HepG2 (cell line): ENCODE data around the gene ADORA2B. TPM values are rescaled to one million over a fixed set of nuclear protein-coding genes. Genes with fewer than 3 reads are reported as not detected.
A peak's percentile ranks its signal among the peaks of the same experiment; 100 is the strongest.

Experiments
- ATF7-NPFF ChIP-seq: sonication (generic); formaldehyde crosslinking; IDR thresholded peaks from 2 replicates; pipeline ENCODE4 v1.8.1; 2023; ENCODE audit warnings: mild to moderate bottlenecking, low read depth, missing genetic modification reagents, moderate library complexity
- ESRRA ChIP-seq: sonication (generic); formaldehyde crosslinking; IDR thresholded peaks from 2 replicates; pipeline ENCODE4 v1.5.1; 2020; ENCODE audit warnings: mild to moderate bottlenecking, low read depth, missing genetic modification reagents
- GLI4 ChIP-seq: sonication (generic); formaldehyde crosslinking; IDR thresholded peaks from 2 replicates; pipeline ENCODE4 v1.5.1; 2020; ENCODE audit warnings: missing genetic modification reagents, mild to moderate bottlenecking, moderate library complexity, borderline replicate concordance
- GTF2F1 ChIP-seq: fragments of 150-350 bp; IDR thresholded peaks from 2 replicates; pipeline ENCODE4 v1.6.1; 2014; ENCODE audit warnings: low read length
- NPAS2 ChIP-seq: sonication (generic); formaldehyde crosslinking; IDR thresholded peaks from 2 replicates; pipeline ENCODE4 v1.8.0; 2022; ENCODE audit warnings: mild to moderate bottlenecking, missing genetic modification reagents, borderline replicate concordance
- PCBP2 ChIP-seq: fragments of 200-400 bp; formaldehyde crosslinking; optimal IDR thresholded peaks from 2 replicates; pipeline ENCODE3; 2018; ENCODE audit warnings: low read length, low read depth; ENCODE audit not compliant: poor library complexity, severe bottlenecking
- POLR2A ChIP-seq, 2 experiments: IDR thresholded peaks; 2 replicates each; pipeline ENCODE4 v1.6.1; 2011; ENCODE audit warnings: low read depth in 2 of 2, low read length in 2 of 2, mild to moderate bottlenecking in 1 of 2, moderate library complexity in 1 of 2; ENCODE audit not compliant: insufficient read depth in 1 of 2
- PRDM10 ChIP-seq: sonication (generic); formaldehyde crosslinking; IDR thresholded peaks from 2 replicates; pipeline ENCODE4 v1.4.0; 2020; ENCODE audit warnings: low read depth, missing genetic modification reagents
- SOX6 ChIP-seq, 2 experiments: fragments of 450-650 bp in 1 of 2; sonication (generic) in 1 of 2; formaldehyde crosslinking in 1 of 2; IDR thresholded peaks; 2 replicates each; pipeline versions ENCODE4 v1.4.0 to v1.6.1; 2017 to 2020; ENCODE audit warnings: antibody characterized with exemption in 1 of 2, mild to moderate bottlenecking in 1 of 2, missing genetic modification reagents in 1 of 2
- ZFY ChIP-seq: sonication (generic); formaldehyde crosslinking; IDR thresholded peaks from 2 replicates; pipeline ENCODE4 v1.4.0; 2020; ENCODE audit warnings: missing genetic modification reagents
- ZNF513 ChIP-seq: sonication (generic); formaldehyde crosslinking; conservative IDR thresholded peaks from 2 replicates; pipeline ENCODE4 v1.5.0; 2020; ENCODE audit warnings: missing genetic modification reagents
- polyA plus RNA-seq, 8 experiments: library from polyadenylated mRNA; depleted of rRNA in 3 of 8; stranded (reverse) in 7 of 8; unstranded in 1 of 8; fragments of >200 nt; fragmentation: Illumina TruSeq in 4 of 8; extraction: Trizol in 4 of 8; gene quantifications; 2 replicates each; pipeline versions ENCODE4 v1.2.1 to v1.2.3, GENCODE V29; 2011 to 2016; ENCODE audit warnings: low read depth in 4 of 8, missing spikeins in 1 of 8, mixed read lengths in 1 of 8; ENCODE audit not compliant: insufficient read depth in 1 of 8
- total RNA-seq, 5 experiments: library from RNA; depleted of rRNA; stranded (reverse); fragments of >200 nt; fragmentation: Illumina TruSeq; extraction: Trizol; gene quantifications; 2 replicates each; pipeline ENCODE4 v1.2.3, GENCODE V29; 2016; ENCODE audit warnings: low read depth in 1 of 5
- TF ChIP-seq, protein P1 (sequence below): IDR thresholded peaks from 2 replicates; pipeline ENCODE4 v1.6.1; 2012; ENCODE audit warnings: low read depth, low read length, improper control_type of control experiment
- TF ChIP-seq, protein P2 (sequence below): sonication (generic); formaldehyde crosslinking; conservative IDR thresholded peaks from 2 replicates; pipeline ENCODE4 v1.4.0; 2020; ENCODE audit warnings: missing genetic modification reagents
- TF ChIP-seq, protein P3 (sequence below), 2 experiments: fragments of 450-650 bp in 1 of 2; sonication (generic) in 1 of 2; formaldehyde crosslinking; IDR thresholded peaks; 2 replicates each; pipeline versions ENCODE4 v1.5.0 to v1.8.0; 2020 to 2022; ENCODE audit warnings: mild to moderate bottlenecking in 1 of 2, missing genetic modification reagents in 1 of 2
- TF ChIP-seq, protein P4 (sequence below): sonication (generic); formaldehyde crosslinking; IDR thresholded peaks from 2 replicates; pipeline ENCODE4 v1.4.0; 2020; ENCODE audit warnings: missing genetic modification reagents

Gene ADORA2B
- total and polyA plus RNA-seq, 2 of the 13 experiments (the other 11 are each of a cell fraction or from before 2014, with no cell fraction given) = 10.4 to 20.0 TPM

GRCh38 chr17:15966879-15967248 lies 21.9 kb downstream of the ADORA2B start (continued):
- TF ChIP-seq, protein P1, sequence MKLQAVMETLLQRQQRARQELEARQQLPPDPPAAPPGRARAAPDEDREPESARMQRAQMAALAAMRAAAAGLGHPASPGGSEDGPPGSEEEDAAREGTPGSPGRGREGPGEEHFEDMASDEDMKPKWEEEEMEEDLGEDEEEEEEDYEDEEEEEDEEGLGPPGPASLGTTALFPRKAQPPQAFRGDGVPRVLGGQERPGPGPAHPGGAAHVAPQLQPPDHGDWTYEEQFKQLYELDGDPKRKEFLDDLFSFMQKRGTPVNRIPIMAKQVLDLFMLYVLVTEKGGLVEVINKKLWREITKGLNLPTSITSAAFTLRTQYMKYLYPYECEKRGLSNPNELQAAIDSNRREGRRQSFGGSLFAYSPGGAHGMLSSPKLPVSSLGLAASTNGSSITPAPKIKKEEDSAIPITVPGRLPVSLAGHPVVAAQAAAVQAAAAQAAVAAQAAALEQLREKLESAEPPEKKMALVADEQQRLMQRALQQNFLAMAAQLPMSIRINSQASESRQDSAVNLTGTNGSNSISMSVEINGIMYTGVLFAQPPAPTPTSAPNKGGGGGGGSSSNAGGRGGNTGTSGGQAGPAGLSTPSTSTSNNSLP = no peak
- TF ChIP-seq, protein P2, sequence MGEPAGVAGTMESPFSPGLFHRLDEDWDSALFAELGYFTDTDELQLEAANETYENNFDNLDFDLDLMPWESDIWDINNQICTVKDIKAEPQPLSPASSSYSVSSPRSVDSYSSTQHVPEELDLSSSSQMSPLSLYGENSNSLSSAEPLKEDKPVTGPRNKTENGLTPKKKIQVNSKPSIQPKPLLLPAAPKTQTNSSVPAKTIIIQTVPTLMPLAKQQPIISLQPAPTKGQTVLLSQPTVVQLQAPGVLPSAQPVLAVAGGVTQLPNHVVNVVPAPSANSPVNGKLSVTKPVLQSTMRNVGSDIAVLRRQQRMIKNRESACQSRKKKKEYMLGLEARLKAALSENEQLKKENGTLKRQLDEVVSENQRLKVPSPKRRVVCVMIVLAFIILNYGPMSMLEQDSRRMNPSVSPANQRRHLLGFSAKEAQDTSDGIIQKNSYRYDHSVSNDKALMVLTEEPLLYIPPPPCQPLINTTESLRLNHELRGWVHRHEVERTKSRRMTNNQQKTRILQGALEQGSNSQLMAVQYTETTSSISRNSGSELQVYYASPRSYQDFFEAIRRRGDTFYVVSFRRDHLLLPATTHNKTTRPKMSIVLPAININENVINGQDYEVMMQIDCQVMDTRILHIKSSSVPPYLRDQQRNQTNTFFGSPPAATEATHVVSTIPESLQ (CRISPR knock-in tag) = no peak
- TF ChIP-seq ATF7-NPFF (CRISPR knock-in tag) (no peak), NPAS2 (CRISPR knock-in tag) (no peak), GLI4 (CRISPR knock-in tag) (no peak), ZFY (no peak; the same call in 1 of the 2 replicates), GTF2F1 (no peak), SOX6 (IDR thresholded peaks at IDR 0.05) (no peak), SOX6 (CRISPR knock-in tag; IDR thresholded peaks at IDR 0.05) (no peak), ESRRA (CRISPR knock-in tag) (peak; percentile 32; the same call in 1 of the 2 replicates), POLR2A (IDR thresholded peaks at IDR 0.05; ENCODE audit: insufficient read depth in 1 of 2, low read depth in 2 of 2, low read length in 2 of 2) (no peak), PCBP2 (no peak), ZNF513 (CRISPR knock-in tag) (no peak), PRDM10 (CRISPR knock-in tag) (no peak)
- TF ChIP-seq, protein P3, sequence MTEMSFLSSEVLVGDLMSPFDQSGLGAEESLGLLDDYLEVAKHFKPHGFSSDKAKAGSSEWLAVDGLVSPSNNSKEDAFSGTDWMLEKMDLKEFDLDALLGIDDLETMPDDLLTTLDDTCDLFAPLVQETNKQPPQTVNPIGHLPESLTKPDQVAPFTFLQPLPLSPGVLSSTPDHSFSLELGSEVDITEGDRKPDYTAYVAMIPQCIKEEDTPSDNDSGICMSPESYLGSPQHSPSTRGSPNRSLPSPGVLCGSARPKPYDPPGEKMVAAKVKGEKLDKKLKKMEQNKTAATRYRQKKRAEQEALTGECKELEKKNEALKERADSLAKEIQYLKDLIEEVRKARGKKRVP (CRISPR knock-in tag; IDR thresholded peaks at IDR 0.05) = no peak
- TF ChIP-seq, protein P4, sequence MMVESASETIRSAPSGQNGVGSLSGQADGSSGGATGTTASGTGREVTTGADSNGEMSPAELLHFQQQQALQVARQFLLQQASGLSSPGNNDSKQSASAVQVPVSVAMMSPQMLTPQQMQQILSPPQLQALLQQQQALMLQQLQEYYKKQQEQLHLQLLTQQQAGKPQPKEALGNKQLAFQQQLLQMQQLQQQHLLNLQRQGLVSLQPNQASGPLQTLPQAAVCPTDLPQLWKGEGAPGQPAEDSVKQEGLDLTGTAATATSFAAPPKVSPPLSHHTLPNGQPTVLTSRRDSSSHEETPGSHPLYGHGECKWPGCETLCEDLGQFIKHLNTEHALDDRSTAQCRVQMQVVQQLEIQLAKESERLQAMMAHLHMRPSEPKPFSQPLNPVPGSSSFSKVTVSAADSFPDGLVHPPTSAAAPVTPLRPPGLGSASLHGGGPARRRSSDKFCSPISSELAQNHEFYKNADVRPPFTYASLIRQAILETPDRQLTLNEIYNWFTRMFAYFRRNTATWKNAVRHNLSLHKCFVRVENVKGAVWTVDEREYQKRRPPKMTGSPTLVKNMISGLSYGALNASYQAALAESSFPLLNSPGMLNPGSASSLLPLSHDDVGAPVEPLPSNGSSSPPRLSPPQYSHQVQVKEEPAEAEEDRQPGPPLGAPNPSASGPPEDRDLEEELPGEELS = peak; percentile 45
